Activated gamma-delta T cell treated with Interleukin-2 at 50 U/mL for 16 hours (primary cell): ENCODE data around the gene IZUMO3.
"Not testable (repeated sequence)": the region's sequence is repeated elsewhere in the genome, so short reads cannot be mapped to it uniquely, and the experiment has no call there.

Experiments
- DNase-seq: peaks from one replicate; pipeline ENCODE4 v3.0.0-alpha.2; 2020

IZUMO3 gene

GRCh38 chr9:24545847-24546522, at the start of gene IZUMO3:
Gene IZUMO3 (minus strand): TSS chr9:24545897. CDS start chr9:24545649, 248 bp downstream.
- DNase-seq, result no peak

DNA sequence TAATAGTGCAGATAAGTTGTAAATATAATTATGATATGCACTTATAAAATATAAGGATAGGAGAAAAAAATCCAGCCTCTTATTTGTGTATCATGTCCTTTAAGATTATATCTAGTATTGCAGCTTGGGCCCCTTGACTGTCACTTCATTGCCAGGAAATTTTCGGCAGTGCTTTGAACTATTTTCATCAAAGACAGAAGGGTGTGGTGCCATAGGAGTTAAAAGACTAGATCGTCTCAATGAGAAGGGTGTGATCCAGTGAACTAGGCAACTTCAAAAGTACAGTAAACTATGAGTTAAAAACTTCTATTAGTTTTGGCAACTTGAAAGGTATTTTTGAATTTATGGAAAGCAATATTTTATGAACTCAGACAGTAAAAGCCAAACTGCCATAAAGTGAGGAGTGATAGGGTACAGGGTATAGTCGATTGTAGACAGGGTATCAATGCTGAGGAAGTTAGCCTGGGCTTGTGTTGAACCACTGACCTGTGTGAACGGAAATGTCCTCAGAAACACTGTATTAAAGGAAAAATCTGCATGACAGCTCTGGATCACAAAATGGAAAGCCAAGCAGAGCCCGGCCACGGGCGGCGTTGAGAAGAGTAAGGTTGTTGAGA, 48.6 kb upstream of the IZUMO3 start:
- no peak for DNase-seq

- DNase-seq, result no peak
Observed at GRCh38 chr9:24590432-24590831, 44.7 kb upstream of the IZUMO3 start.

DNA sequence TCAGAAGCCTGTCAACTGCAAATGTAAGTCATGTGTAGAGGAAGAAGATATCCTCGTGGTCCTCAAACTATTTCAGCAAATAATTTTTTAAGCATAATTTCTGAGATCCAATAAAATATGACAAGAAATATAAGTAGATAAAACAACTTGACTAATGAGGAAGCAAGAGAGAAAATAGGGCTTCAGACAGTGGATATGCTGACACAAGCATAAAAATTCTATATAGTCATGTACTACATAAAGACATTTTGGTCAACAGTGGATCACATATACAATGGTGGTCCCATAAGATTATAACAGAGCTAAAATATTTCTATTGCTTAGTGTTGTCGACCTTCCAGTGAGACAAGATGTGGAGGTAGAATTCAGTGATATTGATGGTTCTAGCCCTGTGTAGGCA, 42.2 kb upstream of the IZUMO3 start:
- no peak for DNase-seq

DNA sequence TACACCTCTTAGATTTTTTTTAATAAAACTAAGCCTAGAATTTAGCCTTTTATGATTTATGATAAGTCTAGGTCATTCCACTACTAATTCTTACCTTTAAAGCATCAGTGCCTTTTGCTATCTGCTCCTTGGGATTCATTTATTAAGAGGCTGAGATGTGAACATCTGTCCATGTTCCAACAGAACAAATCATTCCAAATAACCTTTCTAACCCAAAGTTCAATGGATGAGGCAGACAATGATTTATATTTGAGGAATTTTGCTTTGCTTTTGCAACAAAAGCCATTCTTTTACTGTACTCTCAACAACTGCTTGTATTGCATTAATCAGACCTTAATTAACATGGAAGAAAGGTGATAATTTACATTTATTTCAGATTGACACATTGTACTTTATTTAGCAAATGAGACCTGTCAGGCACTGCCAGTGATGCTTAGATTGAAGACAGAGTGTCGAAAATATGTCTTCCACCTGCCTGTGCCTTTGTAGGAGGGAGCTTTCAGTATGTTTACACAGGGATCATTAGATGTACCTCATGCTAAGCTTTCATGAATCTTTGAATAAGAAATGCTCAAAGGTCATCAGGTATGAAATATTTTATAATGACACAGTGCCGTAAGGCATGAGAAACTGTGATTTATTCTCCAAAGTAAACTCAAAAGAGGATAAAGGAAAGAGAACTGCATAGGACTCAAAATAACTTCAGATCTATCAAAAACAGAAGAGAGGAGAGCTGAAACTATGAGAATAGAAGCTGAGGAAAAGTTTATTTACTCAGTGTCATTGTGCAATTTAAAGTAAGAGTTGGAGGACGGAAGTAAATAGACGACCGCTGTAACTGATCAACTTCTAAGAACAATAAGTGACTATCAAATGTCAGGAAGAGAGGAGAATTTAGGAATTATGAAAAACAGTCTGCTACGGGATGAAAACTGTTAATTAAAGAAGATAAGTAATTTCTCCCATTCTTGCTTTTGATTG, 36.7 kb upstream of the IZUMO3 start:
- no peak for DNase-seq

GRCh38 chr9:24580005-24580404, 34.3 kb upstream of the IZUMO3 start:
- not testable (repeated sequence) for DNase-seq

GRCh38 chr9:24572406-24572805, 26.7 kb upstream of the IZUMO3 start:
- DNase-seq, result no peak

DNA sequence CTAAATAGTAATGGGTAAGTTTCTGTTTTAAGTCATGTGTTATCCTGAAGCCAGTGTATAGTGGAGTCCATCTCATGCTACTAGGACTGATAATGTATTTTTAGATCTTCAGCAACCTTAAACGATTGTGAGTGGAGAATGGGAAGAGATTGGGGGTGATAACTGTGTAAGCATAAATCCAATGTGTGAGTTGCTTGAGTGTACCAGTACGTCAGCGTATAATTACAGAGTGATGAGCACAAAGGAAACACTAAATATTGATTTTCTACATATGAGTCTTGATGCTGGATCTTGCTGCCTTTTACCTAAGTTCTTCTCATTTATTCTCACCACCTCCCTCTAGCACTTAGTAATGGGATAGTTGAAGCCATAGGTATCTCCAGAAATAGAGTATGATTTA, 16.3 kb upstream of the IZUMO3 start:
- no peak for DNase-seq

GRCh38 chr9:24553183-24553552, 7.5 kb upstream of the IZUMO3 start:
- no peak for DNase-seq

DNA sequence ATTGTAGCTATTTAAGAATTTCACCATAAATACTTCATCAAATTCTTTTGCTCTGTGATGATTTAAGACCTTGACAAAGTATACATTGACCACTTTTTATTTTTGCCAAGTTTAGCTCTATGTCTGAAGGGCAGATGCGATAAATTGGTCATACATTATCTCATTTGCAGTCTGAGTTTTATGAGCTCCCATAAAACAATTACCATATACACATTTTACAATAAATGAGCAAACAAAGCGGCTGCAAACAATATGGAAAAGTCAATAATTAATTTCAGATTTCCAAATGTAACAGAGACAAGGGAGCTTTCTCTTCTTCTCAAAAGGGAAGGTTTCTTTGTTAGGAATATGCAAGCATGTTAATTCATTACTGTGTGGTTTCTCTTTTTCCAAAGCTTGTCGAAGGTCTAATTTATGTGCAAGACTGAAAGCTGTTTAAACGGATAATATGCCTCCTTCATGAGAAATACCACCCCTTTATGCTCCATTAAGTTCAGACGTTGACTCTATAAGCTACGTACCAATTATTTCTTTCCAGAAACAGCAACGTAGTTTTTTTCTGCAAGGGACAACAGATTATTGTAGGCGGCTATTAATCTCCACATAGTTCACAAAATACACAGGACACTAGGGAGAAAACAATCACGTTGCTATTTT, 7.0 kb upstream of the IZUMO3 start:
- DNase-seq, result no peak

DNA sequence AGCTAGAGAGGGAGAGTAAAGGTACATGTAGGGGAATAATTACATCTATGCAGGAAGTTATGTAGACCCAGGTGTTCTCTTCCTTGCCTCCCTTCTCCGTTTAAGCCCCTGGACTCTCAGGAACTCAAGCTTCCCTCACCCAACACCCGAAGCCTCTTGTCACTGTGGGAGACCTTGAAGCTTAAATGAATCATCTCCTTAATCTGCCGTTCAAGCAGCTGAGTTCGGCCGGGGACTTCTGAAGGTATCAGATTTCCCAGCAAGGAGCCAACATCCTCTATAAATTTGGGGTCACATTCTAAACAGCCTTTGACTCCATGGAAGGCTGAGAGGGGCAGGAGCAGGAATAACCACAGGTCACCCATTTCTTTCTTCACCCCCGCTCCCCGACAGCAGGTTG, 412 bp downstream of the IZUMO3 start:
- DNase-seq, result no peak

GRCh38 chr9:24518545-24518944, 27.2 kb downstream of the IZUMO3 start:
- DNase-seq, result no peak

DNA sequence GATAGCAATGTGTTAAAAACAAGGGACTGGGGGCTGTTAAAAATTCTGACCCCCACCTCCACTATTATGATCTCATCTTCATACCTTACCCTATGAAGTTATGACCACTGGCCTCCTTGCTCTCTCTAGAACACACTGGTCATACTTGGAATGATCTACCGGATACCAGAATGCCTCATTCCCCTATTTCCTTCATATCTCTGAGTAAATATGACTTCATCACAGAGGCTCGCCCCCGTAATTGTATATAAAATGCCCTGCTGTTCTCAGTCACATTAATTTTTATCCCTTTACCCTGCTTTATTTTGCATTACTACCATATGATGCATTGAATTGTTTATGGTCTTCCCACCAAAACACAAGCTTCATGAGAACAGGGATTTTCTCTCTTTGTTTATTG, 29.2 kb downstream of the IZUMO3 start:
- DNase-seq, result no peak

DNA sequence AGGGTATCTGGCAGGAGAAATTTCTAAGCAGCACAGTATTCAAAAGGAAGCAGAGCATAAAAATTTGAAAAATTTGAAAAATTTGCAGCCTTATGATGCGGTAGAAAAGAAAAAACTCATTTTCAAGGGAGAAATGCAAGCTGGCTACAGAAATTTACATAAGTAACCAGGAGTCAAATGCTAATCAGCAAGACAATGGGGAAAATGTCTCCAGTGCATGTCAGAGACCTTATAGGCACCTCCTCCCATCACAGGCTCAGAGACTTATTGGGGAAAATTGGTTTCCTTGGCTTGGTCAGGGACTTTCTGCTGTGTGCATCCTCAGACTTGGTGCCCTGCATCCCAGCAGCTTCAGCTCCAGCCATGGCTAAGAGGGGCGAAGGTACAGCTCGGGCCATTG, 35.8 kb downstream of the IZUMO3 start:
- no peak for DNase-seq

DNA sequence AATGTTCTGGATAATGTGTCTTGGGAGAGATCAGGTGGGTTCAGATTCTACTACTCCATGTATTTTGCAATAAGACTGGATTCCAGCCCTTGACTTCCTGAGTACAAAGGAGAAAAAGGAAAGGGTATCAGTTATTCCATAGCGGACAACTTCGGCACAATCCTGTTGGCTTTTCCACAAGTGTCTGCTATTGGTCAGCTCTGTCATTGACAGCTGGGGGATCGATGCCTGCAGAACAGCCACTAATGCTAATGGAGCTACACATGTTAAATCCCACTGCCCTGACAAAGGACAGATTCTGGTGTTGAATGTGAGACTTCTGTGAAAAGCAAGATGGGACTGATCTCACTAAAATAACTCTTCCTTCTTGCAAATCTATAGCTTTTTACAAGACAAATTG, 41.2 kb downstream of the IZUMO3 start:
- no peak for DNase-seq

DNA sequence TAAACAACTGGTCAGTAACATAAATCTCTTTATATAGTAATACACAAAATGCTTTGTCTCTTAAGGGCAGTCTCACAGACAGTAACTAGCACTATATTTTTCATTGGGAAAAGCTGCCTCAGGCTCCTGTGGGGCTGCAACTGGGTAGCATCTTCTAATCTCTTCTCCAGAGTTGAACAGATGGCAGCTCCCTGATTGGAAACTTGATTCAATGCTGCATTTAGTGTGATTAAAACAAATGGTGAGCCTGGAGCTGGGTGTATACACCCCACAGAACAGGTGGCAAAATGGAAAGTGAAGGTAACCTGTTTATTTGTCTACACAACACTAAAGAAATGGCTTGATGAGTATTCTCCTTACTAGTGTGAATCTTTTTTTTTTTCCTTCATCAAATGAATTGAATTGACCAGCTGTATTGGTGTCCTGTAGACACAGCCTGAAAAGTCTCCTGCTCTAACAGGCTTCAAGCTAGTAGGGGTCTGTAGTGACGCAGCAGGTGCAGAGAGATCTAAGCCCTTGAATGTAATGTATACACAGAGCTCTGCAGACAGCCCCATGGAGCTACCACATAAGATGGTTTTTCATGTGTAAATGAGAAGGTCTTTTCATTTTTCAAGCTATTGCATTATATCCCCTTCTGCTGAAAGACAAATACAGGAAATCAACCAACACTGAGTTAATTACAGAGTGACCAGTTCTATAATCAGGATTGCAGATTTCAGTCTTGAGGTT, 43.3 kb downstream of the IZUMO3 start:
- DNase-seq, result no peak

DNA sequence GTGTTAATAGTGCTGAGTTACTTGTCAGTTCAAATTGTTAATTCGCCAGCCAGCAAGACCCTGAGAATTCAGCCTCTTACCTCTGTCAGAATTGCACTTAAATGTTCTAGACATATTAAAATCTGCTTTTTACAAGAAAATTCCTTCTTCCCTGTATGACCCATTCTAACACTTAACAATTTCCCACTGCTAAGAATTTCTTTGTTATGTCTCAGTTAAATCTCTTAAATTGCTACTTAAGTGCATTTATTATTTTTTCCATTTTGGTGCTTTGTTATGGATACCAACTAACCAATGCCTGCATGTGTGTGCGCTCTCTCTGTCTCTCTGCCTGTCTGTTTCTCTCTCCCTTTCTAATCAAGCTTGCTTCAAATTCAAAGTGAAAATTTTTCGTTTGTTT, 44.9 kb downstream of the IZUMO3 start:
- no peak for DNase-seq

- no peak for DNase-seq
Observed at GRCh38 chr9:24498632-24499031, 47.1 kb downstream of the IZUMO3 start.

DNA sequence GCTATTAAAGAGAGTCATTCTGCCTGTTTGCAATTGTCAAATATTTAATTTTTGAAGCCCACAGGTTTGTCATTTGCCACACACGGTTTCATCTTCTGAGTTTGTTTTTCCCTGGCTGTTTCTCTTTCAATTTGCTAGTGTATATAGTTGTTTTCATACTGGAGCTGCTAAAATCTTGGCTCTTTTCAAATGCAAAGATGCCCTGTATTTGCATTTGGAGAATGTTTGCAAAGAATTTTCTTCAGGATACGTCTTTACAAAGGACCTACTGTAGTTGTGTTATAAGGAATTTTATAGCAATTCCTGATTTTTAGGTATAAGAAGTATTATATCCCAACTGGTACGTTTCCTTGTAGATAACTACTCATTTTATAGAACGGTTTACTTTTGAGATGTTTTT, 48.0 kb downstream of the IZUMO3 start:
- no peak for DNase-seq
